Activated CD4-positive, CD25-positive, alpha-beta regulatory T cell treated with anti-CD3 and anti-CD28 coated beads, Interleukin-2, amount 50 U/mL, for 72 hours (primary cell): ENCODE measurements around the gene LIN54.
"Not testable (repeated sequence)": the region's sequence is repeated elsewhere in the genome, so short reads cannot be mapped to it uniquely, and the experiment has no call there.

Experiments used
- DNase-seq: peaks from one replicate; pipeline ENCODE4 v3.0.0; 2021

LIN54 gene

GRCh38 chr4:83011689-83012199, 1.1 kb upstream of the LIN54 start:
- DNase-seq, result no peak

GRCh38 chr4:83010111-83010521, 507 bp downstream of the LIN54 start:
- DNase-seq, result no peak

DNA sequence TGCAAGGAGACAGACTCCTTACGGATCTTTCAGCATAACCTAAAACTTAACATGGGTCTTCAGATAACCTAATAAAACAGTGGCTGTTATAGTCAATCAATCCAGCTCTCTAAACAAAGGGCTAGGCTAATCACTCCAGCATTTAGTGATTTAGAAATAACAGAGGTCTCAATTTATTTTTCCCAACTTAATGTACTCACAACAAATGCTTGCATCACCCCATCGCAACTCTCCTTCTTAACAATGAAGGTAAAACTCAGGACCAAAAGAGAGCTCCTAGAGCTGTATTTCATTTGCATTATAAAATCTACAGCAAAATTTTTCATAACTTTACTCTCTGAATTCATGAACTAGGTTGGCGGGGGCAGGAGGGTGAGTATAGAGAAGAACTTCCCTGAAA, 1.1 kb downstream of the LIN54 start:
- DNase-seq, result no peak

- DNase-seq, result not testable (repeated sequence)
These were observed 7.4 kb downstream of the LIN54 start for GRCh38 chr4:83003044-83003791.

- no peak for DNase-seq
These were observed 8.3 kb downstream of the LIN54 start for GRCh38 chr4:83002329-83002728.

DNA sequence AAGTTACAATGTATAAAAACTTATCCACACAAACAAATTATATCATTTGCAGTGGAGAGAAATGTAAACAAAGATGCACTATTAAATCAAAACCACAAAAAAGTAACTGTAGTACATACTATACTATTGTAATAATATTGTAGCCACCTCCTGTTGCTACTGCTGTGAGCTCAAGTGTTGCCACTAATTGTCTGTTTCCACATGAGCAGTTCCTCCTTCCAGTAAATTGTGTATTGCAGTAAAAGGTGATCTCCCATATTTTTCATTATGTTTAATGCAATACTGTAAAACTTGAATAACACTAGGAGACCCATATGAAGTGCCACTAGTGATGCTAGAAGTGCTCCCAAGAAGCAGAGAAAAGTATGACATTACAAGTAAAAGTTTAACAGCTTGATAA, 11.7 kb downstream of the LIN54 start:
- no peak for DNase-seq

DNA sequence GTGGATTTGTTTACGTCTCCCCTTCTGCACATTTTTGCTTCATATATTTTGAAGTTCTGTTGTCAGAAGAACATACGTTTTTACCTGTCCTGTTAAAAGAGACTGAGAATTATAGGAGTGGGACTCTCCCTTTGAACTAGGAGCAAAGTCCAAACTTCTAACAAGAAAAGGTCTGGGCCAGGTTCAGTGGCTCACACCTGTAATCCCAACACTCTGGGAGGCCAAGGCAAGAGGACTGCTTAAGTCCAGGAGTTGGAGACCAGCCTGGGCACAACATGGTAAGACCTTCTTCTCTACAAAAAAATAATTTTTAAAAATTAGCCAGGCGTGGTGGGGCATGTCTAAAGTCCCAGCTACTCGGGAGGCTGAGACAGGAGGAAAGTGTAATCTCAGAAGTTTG, 15.8 kb downstream of the LIN54 start:
- DNase-seq, result no peak

GRCh38 chr4:82989575-82990429, 20.8 kb downstream of the LIN54 start:
- no peak for DNase-seq

GRCh38 chr4:82988323-82988832, 22.2 kb downstream of the LIN54 start:
- DNase-seq, result no peak

- DNase-seq, result not testable (repeated sequence)
These were observed 23.1 kb downstream of the LIN54 start for GRCh38 chr4:82987519-82987918.

DNA sequence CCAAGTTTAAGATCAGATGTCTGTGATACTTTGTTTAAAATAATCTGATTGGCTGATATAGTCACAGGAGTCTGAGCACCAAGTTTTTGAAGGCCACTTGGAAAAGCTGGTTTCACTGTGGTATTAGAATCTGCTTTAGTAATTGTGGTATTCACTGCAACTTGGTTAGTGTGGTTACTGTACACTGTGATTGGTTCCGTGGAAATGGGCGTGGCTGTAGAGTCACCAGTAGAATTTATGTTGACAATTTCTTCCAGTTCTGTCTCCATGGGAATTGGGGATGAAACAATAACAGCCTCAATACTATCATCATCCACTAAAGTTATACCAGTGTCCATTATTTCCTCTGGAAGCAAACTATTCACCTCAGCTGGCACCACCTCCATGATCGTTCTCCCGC, 26.2 kb downstream of the LIN54 start:
- no peak for DNase-seq

DNA sequence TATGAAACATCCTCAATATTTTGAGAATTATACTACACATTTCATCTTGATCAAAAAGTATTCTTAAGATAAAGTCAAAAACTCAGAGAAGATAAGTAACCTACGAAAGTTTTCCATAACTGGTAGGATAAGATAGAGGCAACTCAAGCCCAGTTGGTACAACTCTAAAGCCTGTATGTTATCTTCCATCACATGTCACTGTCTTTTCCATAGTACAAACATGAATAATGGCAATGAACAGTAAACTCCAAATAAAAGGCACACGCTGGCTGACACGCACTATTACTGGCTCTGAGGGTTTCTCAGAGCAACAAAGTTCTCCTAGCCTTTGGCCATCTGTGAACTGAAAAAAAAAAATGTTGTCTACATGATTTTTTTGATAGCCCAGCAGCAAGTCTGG, 27.2 kb downstream of the LIN54 start:
- DNase-seq, result no peak

DNA sequence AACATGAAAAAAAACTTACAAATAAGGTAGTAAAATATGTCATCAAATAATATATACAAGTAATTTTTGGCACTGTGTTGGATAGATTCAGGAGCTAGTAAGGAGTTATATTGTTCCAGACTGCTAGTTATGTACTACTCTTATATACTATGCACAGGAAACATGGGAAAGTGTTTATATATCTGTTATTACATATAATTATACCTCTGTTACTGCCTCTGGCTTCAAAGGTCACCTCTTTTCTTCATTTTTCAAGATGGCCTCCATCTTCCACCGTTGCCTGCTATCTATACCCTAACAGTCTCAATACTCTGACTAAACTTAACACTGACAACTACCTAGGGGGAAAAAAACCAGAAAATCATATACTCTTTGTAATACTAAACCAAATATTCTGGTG, 29.5 kb downstream of the LIN54 start:
- DNase-seq, result no peak

DNA sequence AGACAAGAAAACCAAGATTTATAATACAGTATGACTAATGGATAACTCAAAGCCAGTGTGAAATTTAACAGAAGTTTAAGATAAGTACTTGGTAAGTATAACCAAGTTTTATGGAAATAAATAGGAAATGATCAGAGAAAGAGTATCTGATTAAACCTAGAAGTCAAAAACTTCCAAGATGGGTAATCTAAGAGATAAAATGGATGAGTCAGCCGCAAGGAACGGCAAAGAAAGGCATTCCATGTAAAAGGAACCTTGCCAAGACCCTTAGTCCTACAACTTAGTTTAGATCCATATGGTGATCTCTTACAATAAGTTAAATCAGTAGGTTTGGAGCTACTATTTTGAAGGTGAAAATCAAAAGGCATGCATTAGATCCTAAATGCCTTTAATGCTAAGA, 34.8 kb downstream of the LIN54 start:
- no peak for DNase-seq

GRCh38 chr4:82969414-82969813, 41.2 kb downstream of the LIN54 start:
- DNase-seq, result no peak

- no peak for DNase-seq
These were observed 41.7 kb downstream of the LIN54 start for GRCh38 chr4:82968972-82969371.

GRCh38 chr4:82965763-82966162, 44.9 kb downstream of the LIN54 start:
- DNase-seq, result no peak

GRCh38 chr4:82957045-82957444, 53.6 kb downstream of the LIN54 start:
- no peak for DNase-seq

DNA sequence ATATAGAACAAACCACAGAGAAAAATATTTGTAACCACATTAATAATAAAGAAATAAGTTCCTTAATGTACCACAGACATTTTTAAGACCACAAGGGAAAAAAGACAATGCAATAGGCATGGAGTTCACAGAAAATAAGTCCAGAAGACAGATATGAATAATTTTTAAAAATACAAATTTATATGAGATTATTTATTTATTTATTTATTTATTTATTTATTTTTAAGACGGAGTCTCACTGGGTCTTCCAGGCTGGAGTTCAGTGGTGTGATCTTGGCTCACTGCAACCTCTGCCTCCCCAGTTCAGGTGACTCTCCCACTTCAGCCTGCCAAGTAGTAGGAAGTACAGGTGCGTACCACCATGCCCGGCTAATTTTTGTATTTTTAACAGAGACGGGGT, 56.4 kb downstream of the LIN54 start:
- no peak for DNase-seq

- no peak for DNase-seq
These were observed 59.4 kb downstream of the LIN54 start for GRCh38 chr4:82951196-82951595.

- DNase-seq, result no peak
These were observed 61.9 kb downstream of the LIN54 start for GRCh38 chr4:82948647-82949204.

DNA sequence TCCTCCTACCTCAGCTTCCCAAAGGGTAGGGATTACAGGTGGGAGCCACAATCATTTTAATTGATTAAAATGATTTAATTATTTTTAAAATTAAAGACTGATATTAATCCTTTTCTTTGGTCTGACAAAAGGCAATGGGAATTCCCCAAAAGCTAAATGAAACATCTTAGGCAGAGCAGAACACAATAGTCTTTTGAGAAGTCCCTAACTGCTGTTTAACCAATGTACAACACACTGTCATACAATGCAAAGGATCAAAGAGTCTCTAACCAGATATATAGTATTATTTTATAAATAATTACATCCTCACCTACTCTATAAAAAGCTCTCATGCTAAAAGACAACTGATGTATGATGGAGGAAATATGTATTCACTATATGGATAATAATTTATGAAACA, 63.1 kb downstream of the LIN54 start:
- DNase-seq, result no peak

DNA sequence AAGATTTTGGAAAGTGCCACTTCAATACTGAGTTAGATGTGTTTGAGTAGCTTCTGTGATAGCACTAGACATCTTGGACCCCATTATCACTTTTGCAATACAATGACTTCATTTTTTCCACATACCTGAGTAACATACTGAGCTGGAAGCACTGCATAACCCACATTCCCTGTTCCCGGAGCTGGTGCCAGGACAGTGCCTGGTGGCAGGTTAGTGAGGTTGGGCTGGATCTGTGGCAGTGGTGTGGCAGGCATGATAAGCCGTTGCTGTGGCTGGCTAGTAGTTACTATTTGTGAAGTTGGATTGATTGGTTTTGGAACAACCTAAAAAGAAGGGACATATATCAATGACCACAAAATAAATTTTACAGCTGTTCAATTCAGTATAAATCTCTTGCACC, 71.2 kb downstream of the LIN54 start:
- no peak for DNase-seq

GRCh38 chr4:82934441-82934840, 76.2 kb downstream of the LIN54 start:
- DNase-seq, result no peak
